Gastroesophageal sphincter (tissue), 4 donors: ENCODE results near the gene FAAP100. TPM values are rescaled to one million over a fixed set of nuclear protein-coding genes. Genes with fewer than 3 reads are reported as not detected.

ENCODE experiments used
- ATAC-seq: fragments of 150-250 bp; one replicate; pipeline ENCODE4 v1.9.1; 2016; ENCODE audit warnings: mild to moderate bottlenecking, moderate library complexity
- H3K27ac ChIP-seq, 4 donors: fragments of 200-600 bp; sonication (generic) in 3 of 4; 1 replicate in 3 of 4; 2 replicates in 1 of 4; pipeline ENCODE4 v1.5.1; 2016 to 2019
- H3K27me3 ChIP-seq: fragments of 200-600 bp; sonication (generic); one replicate; pipeline ENCODE4 v1.5.1; 2019
- H3K36me3 ChIP-seq, 2 donors: fragments of 200-600 bp; sonication (generic); one replicate each; pipeline ENCODE4 v1.5.1; 2019; ENCODE audit warnings: control low read depth in 1 of 2
- H3K4me1 ChIP-seq, 3 donors: fragments of 200-600 bp; sonication (generic); 1 replicate in 2 of 3; 2 replicates in 1 of 3; pipeline ENCODE4 v1.5.1; 2016 to 2019; ENCODE audit warnings: control low read depth in 2 of 3
- H3K4me3 ChIP-seq, 2 donors: fragments of 200-600 bp; sonication (generic); one replicate each; pipeline ENCODE4 v1.5.1; 2019; ENCODE audit warnings: mild to moderate bottlenecking in 1 of 2, moderate library complexity in 1 of 2
- H3K9me3 ChIP-seq, 3 donors: fragments of 200-600 bp; sonication (generic); one replicate each; pipeline ENCODE4 v1.5.1; 2017 to 2019; ENCODE audit warnings: control low read depth in 2 of 3
- EP300 ChIP-seq: sonication (generic); formaldehyde crosslinking; IDR thresholded peaks from one replicate; pipeline ENCODE4 v1.6.1; 2017; ENCODE audit warnings: antibody characterized with exemption, mild to moderate bottlenecking
- POLR2A ChIP-seq, 2 donors: fragments of 450-650 bp; IDR thresholded peaks; one replicate each; pipeline ENCODE4 v1.6.1; 2017; ENCODE audit warnings: antibody characterized with exemption in 2 of 2, mild to moderate bottlenecking in 2 of 2, moderate library complexity in 1 of 2
- POLR2AphosphoS5 ChIP-seq: sonication (generic); formaldehyde crosslinking; IDR thresholded peaks from one replicate; pipeline ENCODE4 v1.6.1; 2017; ENCODE audit warnings: antibody characterized with exemption
- WGBS, 2 donors: methylation state at CpG; one replicate each; pipeline ENCODE4 v1.1.5; 2018; ENCODE audit warnings: low coverage in 1 of 2; 5-methylcytosine and 5-hydroxymethylcytosine counted together
- total RNA-seq, 4 donors: library from RNA; depleted of rRNA; stranded (reverse); fragments of >200 nt; gene quantifications; one replicate each; pipeline ENCODE4 v1.1.0, GENCODE V29; 2016
- TF ChIP-seq, protein P1 (sequence below), 4 experiments: fragments of 200-600 bp in 2 of 4; fragments of 450-650 bp in 2 of 4; sonication (generic) in 1 of 4; IDR thresholded peaks; one replicate each; pipeline ENCODE4 v1.5.1; 2017 to 2019; ENCODE audit warnings: antibody characterized with exemption in 4 of 4, mild to moderate bottlenecking in 2 of 4, moderate library complexity in 2 of 4

FAAP100 gene
- total RNA-seq, 4 donors from 2014 or later, result 14.6 to 32.1 (median 20.7) TPM

DNA sequence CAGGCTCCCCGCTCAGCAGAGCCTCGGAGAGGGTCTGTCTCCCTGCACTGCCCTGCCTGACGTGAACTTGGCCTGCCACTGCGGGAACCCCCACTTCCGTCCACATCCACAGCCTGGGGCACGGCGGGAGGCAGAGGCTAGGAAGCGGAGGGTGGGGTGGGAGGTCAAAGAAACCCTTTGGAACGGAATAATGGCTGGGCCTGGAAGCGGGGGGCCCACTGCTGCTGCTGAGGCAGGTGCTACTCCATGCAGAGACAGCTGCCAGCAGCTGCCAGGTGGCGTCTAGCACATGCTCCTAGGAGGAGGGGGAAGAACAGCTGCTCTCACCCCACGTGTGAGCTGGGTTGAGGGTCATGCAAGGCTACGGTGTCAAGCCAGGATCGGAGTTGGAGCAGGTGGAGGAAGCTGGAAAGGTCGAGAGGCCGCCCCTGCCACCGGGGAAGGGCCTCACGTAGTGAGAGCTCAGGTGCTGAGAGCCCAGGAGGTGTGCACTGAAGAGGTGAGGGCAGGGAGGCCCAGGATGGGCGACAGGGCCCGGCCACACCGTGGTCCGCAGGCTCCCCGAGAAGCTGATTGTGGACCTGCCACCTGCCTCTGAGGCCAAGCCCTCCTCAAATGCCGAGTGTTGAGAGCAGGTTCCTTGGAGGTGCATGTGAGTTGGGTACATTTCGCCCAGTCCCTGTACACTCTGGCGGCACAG, 14.1 kb downstream of the FAAP100 start:
- peaks cover 0 to 18% (median 8%) of the 10 kb centered on the region in 3 donors for H3K4me1 ChIP-seq
- H3K4me3 ChIP-seq, result no peak overlapping the region
- H3K9me3 ChIP-seq, result no peaks in the 10 kb centered on the region
- TF ChIP-seq POLR2A (IDR thresholded peaks at IDR 0.05), result no peak
- no peak for TF ChIP-seq EP300
- TF ChIP-seq POLR2AphosphoS5, result no peak
- TF ChIP-seq, protein P1, sequence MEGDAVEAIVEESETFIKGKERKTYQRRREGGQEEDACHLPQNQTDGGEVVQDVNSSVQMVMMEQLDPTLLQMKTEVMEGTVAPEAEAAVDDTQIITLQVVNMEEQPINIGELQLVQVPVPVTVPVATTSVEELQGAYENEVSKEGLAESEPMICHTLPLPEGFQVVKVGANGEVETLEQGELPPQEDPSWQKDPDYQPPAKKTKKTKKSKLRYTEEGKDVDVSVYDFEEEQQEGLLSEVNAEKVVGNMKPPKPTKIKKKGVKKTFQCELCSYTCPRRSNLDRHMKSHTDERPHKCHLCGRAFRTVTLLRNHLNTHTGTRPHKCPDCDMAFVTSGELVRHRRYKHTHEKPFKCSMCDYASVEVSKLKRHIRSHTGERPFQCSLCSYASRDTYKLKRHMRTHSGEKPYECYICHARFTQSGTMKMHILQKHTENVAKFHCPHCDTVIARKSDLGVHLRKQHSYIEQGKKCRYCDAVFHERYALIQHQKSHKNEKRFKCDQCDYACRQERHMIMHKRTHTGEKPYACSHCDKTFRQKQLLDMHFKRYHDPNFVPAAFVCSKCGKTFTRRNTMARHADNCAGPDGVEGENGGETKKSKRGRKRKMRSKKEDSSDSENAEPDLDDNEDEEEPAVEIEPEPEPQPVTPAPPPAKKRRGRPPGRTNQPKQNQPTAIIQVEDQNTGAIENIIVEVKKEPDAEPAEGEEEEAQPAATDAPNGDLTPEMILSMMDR (IDR thresholded peaks at IDR 0.05), result no peak
- H3K27me3 ChIP-seq, result peaks cover 52% of the 10 kb centered on the region
- 72 to 90% methylated on average over 3 to 7 of the region's 26 CpGs for WGBS, 2 donors
- no peak for ATAC-seq
- no peak overlapping the region for H3K27ac ChIP-seq
- peaks cover 0 to 50% of the 10 kb centered on the region in 2 donors for H3K36me3 ChIP-seq

DNA sequence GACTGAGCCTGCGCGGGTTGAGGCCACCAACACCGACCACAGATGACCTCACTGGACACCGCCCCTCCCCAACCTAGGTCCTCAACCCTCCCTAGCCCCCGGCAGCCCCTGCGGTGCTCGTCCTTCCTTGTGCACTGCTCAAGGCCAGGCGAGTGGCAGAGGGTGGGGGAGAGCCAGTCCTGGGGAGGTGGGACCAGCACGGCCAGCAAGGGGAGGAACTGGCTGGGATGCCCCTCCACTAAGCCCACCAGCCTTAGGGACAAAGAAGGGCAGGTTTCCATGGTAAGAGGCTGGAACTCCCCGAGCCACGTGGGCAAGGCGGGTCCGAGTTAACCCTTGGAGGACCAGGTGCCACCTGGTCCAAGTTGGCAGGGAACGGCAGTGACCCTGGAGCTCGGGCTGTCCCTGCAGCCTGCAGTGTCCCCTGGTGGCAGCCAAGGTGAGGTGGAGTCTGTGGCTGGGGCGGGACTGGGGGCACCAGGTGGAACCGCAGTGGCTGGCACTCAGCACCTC, 14.8 kb downstream of the FAAP100 start:
- Histone ChIP-seq H3K27me3 (peaks cover 55% of the 10 kb centered on the region), H3K36me3 (peaks cover 0 to 44% of the 10 kb centered on the region in 2 donors), H3K27ac (no peak overlapping the region), H3K4me3 (no peak overlapping the region), H3K4me1 (peaks cover 0 to 18% (median 8%) of the 10 kb centered on the region in 3 donors), H3K9me3 (no peaks in the 10 kb centered on the region)
- peak; percentile 49 for ATAC-seq
- no peak for TF ChIP-seq POLR2AphosphoS5
- TF ChIP-seq, protein P1 (IDR thresholded peaks at IDR 0.05), result peak in 3 of 4 experiments; percentile 59 to 77 (median 75)
- WGBS, 2 donors, result no CpG with 5 or more reads among the region's 17 CpGs

DNA sequence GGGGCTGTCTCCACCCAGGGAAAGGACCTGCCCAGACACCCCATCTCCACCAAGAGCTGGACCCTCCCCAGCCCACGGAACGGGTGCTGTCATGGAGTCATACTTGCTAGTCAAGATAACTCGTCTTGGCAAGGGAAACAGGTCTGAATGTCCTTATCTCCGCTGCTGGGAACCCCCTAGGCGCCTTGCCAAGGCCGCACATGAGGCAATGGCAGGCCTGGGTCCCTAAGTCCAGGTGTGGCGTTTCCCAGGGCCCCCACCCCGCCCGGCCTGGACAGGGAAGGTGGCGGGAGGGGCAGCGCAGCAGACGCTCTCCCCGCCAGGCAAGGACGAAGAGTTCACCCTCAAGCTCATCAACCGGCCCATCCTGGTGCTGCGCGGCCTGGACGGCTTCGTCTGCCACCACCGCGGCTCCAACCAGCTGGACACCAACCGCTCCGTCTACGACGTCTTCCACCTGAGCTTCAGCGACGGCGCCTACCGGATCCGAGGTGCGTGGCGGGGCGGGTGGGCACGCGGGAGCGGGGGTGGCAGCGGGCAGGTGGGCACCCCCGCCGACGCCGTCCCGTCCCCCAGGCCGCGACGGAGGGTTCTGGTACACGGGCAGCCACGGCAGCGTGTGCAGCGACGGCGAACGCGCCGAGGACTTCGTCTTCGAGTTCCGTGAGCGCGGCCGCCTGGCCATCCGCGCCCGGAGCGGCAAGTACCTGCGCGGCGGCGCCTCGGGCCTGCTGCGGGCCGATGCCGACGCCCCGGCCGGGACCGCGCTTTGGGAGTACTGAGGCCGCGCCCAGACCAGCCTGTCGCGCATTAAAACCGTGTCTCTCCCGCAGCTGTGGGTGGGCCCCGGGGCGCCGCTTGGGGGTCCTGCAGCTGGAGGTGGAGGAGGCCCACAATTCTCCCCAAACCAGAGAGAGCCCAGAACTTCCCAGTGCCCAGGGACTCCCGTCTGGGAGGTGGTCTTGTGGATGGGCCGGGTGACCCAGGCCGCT, 15.6 kb downstream of the FAAP100 start:
- no peak overlapping the region for H3K27ac ChIP-seq
- no peak for TF ChIP-seq EP300
- peak in 1 of 2 donors; percentile 8 for TF ChIP-seq POLR2A (IDR thresholded peaks at IDR 0.05)
- H3K9me3 ChIP-seq, result no peaks in the 10 kb centered on the region
- no peak overlapping the region for H3K4me3 ChIP-seq
- H3K36me3 ChIP-seq, result peaks cover 0 to 39% of the 10 kb centered on the region in 2 donors
- peaks cover 55% of the 10 kb centered on the region for H3K27me3 ChIP-seq
- WGBS, 2 donors, result 13% methylated on average over 4 of the region's 89 CpGs; no CpG with 5 or more reads in 1 of the 2 donors
- H3K4me1 ChIP-seq, result peaks cover 0 to 18% (median 8%) of the 10 kb centered on the region in 3 donors
- no peak for ATAC-seq

DNA sequence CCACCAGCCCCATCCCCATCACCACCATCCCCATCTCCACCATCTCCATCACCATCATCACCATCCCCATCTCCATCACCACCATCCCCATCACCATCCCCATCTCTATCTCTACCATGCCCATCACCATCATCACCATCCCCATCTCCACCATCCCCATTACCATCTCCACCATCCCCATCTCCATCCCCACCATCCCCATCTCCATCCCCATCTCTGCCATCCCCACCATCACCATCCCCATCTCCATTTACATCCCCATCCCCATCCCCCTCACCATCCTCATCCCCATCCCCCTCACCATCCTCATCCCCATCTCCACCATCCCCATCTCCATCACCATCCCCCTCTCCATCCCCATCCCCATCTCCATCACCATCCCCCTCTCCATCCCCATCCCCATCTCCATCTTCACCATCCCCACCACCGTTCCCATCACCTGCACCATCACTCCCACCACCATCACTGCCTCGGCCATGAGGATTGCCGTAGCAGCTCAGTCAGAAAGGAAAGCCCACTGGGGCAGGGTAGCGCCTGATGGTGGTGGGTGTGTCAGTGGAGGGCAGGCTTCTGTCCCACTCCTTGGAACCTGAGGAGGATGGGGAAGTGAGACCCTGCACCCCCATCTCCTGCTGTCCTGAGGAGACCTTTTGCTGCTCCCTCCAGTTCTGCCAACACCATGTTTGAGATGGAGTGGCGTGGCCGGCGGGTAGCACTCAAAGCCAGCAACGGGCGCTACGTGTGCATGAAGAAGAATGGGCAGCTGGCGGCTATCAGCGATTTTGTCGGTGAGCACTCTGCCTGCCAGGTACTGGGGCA, 16.5 kb downstream of the FAAP100 start:
- WGBS, 2 donors, result 57% methylated on average over 6 of the region's 13 CpGs; no CpG with 5 or more reads in 1 of the 2 donors
- Histone ChIP-seq H3K4me3 (no peak overlapping the region), H3K4me1 (peaks cover 0 to 18% (median 8%) of the 10 kb centered on the region in 3 donors), H3K36me3 (peaks cover 0 to 30% of the 10 kb centered on the region in 2 donors), H3K27ac (no peak overlapping the region), H3K27me3 (peaks cover 55% of the 10 kb centered on the region), H3K9me3 (no peaks in the 10 kb centered on the region)
- ATAC-seq, result no peak
- TF ChIP-seq POLR2AphosphoS5 (no peak), EP300 (no peak), POLR2A (IDR thresholded peaks at IDR 0.05) (no peak)
- TF ChIP-seq, protein P1 (IDR thresholded peaks at IDR 0.05), result no peak
